NCI-H2171 (cell line): ENCODE results near the gene BRD7.
A peak's percentile ranks its signal among the peaks of the same experiment; 100 is the strongest.

Experiments used
- DNase-seq: peaks from one replicate; lab custom pipeline; 2025; lab: John Stamatoyannopoulos, UW

Gene BRD7

GRCh38 chr16:50271148-50272041 lies 97.4 kb downstream of the BRD7 start:
- no peak for DNase-seq

DNA sequence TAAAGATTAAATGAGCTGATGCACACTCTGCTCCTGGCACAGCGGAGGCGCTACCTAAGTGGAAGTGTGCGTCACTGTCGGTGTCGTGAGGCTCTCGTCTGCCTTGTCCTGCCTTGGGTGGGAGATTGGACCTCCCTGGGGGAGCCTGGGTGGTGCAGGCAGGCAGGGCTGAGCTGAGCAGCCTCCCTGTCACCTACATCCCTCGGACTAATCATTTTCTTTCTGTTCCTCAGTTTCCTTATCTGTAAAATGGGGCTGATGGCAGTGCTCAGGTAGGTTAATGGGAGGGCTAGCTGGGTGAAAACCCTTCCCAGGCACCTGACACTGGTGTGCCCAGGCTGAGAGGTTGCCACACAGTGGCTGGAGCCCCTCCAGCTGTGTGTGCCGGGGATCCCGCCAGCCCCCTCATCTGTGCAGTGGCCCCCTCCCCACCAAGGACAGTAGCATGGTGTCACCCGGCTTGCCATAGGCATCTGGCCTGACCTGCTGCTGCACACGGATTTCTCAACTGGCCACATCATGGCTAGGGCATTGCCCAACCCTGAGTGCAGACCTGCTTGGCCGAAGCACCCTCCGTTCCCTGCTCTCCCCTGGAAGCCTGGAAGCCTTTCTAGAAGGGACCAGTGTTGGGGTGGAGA lies 98.2 kb downstream of the BRD7 start:
- DNase-seq = no peak

- DNase-seq = no peak
Observed at GRCh38 chr16:50269769-50270509, 98.8 kb downstream of the BRD7 start.

GRCh38 chr16:50269061-50269705 lies 99.6 kb downstream of the BRD7 start:
- no peak for DNase-seq

DNA sequence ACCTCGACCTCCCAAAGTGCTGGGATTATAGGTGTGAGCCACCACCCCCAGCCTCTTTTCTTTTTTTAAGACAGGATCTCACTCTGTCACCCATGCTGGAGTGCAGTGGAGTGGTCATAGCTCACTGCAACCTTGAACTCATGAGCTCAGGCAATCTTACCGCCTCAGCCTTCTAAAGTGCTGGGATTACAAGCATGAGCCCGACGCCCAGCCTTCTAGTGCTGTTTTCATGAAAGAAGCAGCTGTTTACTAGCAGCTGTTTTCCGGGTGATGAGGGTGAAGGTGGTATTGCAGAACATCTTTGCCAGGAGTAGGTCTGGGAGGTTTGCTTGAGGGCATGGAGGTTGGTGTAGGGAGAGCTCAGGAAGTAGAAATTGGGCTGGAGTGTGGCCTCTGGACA lies 100.4 kb downstream of the BRD7 start:
- DNase-seq = no peak

GRCh38 chr16:50267651-50268050 lies 101.1 kb downstream of the BRD7 start:
- DNase-seq = no peak

DNA sequence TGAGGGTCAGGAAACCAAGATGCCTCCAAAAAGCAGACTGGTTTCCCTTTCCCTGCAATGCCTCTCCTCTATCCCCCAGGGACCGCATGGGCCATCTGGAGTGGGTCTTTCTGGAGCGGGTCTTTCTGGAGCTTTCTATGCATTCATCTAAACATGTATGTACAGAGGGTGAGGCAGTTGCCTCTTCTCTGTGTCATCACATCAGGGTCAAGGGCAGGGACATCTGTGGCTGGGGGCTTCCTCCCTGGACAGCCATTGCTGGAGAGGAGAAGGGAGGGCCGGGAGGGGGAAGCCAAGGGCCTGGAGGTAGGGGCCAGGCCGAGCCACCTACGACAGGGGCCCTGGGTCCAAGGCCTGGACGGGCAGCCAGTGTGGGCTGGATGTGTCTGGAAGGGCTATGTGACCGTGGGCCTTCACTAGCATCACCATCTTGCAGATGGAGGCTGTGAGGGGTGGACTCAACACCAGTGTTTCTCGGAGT lies 101.6 kb downstream of the BRD7 start:
- DNase-seq = peak; percentile 50

DNA sequence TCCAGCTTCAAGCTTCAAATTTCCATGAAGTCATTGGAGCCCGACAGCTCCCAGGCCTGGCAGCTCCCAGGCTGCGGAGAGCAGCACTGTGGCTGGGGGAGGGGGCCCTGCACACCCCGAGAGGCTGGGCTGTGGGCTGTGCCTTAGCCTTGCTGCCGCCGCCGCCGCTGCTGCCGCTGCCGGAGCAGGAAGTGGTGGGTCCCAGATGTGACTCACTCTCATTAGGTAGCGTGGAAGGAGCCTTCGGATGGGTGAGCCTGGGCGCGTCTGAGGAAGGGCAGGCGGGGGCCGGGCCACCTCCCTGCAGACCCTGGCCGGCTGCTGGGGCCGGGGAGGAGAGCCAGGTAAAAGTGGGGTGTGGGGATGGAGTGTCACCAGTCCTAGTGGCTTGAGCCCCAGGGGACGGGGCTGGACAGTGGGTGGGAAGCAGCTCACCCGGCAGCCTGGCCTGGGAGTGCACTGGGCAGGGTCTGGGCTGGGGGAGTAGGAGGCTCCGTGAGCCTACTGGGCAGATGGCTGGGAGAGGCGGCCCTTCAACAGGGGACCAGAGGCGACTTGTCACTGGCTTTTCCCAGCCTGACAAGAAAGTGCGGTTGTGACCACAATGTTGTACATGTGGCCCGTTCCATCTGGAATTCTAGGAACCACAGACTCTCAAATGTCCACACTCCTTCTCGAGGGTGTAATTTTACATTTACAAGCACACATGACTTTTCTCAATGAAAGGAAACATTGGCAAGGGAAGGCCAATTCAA lies 102.3 kb downstream of the BRD7 start, which contains the start of gene ADCY7:
Gene ADCY7 (plus strand): TSS at position 215 of the 755 bp plus-strand sequence. CDS start 21,629 bp downstream, outside the sequence.
- peak; percentile 70 for DNase-seq
